ENCODE data around the gene PDE11A.

PDE11A gene

DNA sequence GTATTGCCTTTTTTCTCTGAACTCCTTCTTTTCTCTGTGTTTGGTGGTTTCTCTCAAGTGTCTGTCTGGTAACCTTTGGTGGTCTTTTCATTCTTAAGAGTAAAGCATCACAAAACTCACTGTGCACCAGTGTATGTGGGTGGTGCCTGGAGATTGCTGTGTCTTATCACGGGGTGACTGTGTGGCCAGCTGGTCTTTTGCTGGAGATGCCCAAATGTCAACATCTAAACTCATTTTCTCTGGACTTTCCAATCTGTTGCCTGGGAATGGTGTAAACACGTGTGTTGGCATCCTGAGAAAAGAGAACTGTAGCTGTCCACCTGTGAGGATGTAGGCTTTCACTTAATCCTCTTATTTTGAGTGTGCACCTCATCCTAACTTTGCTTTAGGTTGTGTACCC, 356.8 kb downstream of the PDE11A start:
- Mint-ChIP-seq H3K4me3 (no peak overlapping the region), H3K27me3 (no peaks in the 10 kb centered on the region), H3K27ac (no peak overlapping the region), H3K4me1 (no peaks in the 10 kb centered on the region), H3K9me3 (no peaks in the 10 kb centered on the region), H3K36me3 (ENCODE audit: low read depth) (no peaks in the 10 kb centered on the region)
- DNase-seq = no peak
- ATAC-seq = no peak

DNA sequence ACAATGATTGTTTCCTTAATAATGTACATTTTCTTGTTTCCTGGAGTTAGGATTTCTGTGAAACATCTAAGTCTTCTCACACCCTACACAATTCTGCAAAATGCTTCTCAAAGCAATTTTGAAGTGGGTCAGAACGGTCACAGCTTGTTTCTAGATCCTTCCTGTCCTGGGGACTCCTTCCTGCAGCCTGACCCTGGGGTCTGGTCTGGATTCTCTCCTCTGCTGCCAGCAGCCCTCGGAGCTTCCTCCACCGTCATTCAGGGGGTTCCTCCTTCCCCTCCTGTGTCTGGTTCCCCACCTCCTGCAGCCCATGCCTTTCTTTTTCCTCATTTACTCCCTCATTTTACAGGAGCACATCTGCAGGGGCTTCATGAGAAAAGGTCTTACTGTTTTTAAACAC, 357.9 kb downstream of the PDE11A start:
- Mint-ChIP-seq H3K9me3 (no peaks in the 10 kb centered on the region), H3K27ac (no peak overlapping the region), H3K4me3 (no peak overlapping the region), H3K36me3 (ENCODE audit: low read depth) (no peaks in the 10 kb centered on the region), H3K4me1 (no peaks in the 10 kb centered on the region), H3K27me3 (no peaks in the 10 kb centered on the region)
- DNase-seq (no peak), ATAC-seq (no peak)

DNA sequence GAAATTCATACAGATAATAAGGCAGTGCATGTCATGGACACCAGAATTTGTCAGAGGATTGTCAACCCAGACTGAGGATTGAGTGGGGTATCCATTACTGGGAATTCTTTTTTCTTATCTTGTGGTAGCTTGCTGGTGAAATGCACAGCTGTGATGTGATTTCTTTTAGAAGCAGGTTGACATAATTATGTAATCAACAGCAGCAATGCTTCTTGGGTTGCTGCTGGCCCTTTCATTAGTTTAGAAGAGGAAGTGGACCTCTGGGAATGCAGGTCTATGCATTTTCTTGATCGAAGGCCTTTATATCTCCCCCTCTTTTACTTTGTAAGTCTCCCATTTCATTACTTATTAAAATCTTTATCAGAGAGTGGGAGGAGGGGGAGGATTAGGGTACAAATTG, 360.1 kb downstream of the PDE11A start:
- Mint-ChIP-seq H3K27ac (no peak overlapping the region), H3K4me3 (no peak overlapping the region), H3K36me3 (ENCODE audit: low read depth) (no peaks in the 10 kb centered on the region), H3K9me3 (no peaks in the 10 kb centered on the region), H3K27me3 (no peaks in the 10 kb centered on the region), H3K4me1 (no peaks in the 10 kb centered on the region)
- ATAC-seq (no peak), DNase-seq (no peak)

DNA sequence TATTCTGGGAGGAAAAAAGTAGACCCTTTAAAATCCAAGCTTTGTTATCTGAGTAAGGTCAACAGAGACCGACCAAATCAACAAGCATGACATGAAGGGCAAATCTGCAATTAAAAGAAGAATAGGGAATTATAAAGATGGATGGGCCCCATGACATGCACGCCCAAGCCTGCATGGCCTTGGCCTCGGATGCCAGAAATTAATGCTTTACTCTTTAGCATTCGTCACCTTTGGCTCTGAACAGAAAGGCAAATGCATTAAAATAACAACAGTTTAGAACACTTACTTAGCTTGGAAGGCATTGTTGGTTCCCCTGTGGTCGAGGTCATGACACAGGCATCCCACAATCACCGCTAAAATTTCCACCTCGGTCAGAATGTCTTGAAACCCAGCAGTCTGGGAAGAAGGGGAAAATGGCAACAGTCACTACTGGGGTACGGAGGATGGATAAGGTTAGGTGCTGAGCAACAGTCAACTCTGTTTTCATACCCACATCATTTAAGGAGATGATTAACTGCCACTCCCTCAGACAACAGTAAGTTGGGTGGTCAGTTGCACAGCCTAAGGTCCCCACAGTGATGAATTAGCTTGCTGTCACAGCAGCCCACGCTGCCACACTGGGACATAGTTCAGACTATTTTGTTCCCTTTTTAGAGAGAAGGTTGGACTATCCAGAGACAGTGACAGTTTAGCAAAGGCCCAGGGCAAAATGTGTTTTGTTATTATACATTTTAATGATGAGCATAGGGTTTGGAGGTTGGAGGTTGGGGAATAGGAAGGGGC, 360.9 kb downstream of the PDE11A start:
- H3K27ac Mint-ChIP-seq = no peak overlapping the region
- H3K4me1 Mint-ChIP-seq = no peaks in the 10 kb centered on the region
- no peaks in the 10 kb centered on the region for H3K27me3 Mint-ChIP-seq
- ATAC-seq (no peak), DNase-seq (no peak)
- no peaks in the 10 kb centered on the region for H3K9me3 Mint-ChIP-seq
- H3K4me3 Mint-ChIP-seq = no peak overlapping the region
- H3K36me3 Mint-ChIP-seq (ENCODE audit: low read depth) = no peaks in the 10 kb centered on the region

DNA sequence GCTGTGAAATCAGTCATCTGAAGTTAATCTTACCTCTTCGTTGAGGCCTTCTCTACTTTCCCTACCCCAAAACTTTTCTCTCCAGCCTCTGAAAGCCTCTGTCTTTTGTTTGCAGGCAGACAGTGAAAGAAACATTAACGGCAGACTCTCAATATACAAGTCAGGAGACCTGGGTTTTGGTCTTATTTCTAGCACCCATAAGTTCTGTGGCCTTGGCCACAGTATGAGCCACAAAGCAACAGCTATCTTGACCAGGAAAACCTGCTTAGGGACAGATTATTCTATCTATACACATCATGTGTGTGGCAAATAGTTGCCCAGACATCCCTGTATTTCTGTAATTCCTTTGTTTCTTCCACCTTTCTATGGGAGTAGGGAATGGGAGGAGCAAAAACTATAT, 361.7 kb downstream of the PDE11A start:
- Mint-ChIP-seq H3K4me3 (no peak overlapping the region), H3K9me3 (no peaks in the 10 kb centered on the region), H3K36me3 (ENCODE audit: low read depth) (no peaks in the 10 kb centered on the region), H3K27me3 (peaks cover under 1% of the 10 kb centered on the region), H3K4me1 (no peaks in the 10 kb centered on the region), H3K27ac (no peak overlapping the region)
- ATAC-seq (no peak), DNase-seq (no peak)

DNA sequence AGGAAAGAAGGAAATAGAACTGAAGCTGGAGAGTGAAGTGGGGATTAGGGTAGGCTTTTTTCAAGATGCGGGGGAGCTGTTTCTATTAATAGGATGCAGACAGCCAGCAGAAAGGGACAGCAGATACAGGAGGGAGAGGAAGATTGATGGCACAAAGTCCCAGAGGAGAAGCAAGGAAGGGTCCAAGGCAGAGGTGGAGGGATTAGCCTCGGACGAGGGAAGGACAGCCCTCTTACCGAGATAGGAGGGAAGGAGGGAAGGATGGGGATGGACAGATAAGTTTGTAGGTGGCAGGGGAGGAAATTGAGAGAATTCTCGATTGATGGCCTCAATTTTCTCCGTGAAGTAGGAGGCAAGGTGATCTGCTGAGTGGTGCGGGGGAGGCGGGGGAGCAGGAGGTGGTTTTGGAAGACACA, 362.6 kb downstream of the PDE11A start:
- no peaks in the 10 kb centered on the region for H3K9me3 Mint-ChIP-seq
- DNase-seq = no peak
- H3K27ac Mint-ChIP-seq = no peak overlapping the region
- no peak overlapping the region for H3K4me3 Mint-ChIP-seq
- H3K4me1 Mint-ChIP-seq = no peaks in the 10 kb centered on the region
- ATAC-seq = no peak
- H3K27me3 Mint-ChIP-seq = peaks cover 3% of the 10 kb centered on the region
- H3K36me3 Mint-ChIP-seq (ENCODE audit: low read depth) = no peaks in the 10 kb centered on the region

DNA sequence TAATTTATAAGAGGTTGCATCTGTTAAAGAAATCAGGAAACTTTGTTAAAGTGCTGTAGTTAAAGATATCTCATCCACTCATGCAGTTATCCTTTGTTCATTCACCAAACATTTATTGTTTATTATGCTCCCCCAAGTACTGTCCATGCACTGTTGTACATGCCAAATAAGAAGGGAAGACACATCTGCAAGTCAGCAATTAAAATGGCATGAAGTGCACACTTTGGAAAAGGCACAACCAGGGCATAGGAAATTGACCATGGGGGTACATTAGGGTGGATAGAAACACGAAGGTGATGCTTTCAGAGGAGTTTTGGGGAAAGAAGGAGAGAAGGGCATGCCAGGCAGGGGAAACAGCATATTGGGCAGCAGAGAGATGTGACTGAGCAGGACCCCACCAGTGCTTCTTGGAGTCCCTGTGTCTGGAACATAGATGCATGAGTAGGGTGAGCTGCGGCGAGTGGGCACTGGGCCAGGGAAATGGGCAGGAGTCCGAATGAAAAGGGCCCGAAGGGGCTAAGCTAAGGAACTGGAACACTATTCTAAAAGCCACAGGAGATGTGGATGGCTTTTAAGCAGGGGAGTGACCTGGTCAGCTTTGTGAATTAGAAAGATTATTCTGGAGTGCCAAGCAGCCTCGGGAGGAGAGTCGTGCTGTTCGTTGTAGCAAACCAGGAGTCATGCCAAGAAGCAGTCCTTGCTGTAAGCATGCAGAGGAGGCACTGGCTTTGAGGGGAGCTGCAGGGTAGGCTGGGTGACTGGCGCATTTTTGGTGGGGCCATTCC, 363.7 kb downstream of the PDE11A start:
- peaks cover 3% of the 10 kb centered on the region for H3K27me3 Mint-ChIP-seq
- H3K9me3 Mint-ChIP-seq = no peaks in the 10 kb centered on the region
- no peak for ATAC-seq
- no peaks in the 10 kb centered on the region for H3K36me3 Mint-ChIP-seq (ENCODE audit: low read depth)
- no peak for DNase-seq
- H3K4me1 Mint-ChIP-seq = no peaks in the 10 kb centered on the region
- H3K4me3 Mint-ChIP-seq = no peak overlapping the region
- H3K27ac Mint-ChIP-seq = no peak overlapping the region

DNA sequence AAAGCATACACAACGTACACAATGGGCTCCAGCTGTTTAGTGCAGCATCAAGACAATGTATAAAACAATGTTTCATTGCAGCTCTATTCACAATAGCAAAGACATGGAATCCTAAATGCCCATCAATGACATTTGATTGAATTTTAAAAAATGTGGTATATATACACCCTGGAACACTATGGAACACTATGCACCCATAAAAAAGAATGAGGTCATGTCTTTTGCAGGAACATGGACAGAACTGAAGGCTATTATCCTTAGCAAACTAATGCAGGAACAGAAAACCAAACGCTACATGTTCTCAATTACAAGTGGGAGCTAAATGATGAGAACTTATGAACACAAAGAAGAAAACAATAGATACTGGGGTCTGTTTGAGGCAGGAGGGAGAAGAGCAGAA, 364.5 kb downstream of the PDE11A start:
- Mint-ChIP-seq H3K27me3 (peaks cover 5% of the 10 kb centered on the region), H3K36me3 (ENCODE audit: low read depth) (no peaks in the 10 kb centered on the region), H3K27ac (no peak overlapping the region), H3K9me3 (no peaks in the 10 kb centered on the region), H3K4me1 (no peaks in the 10 kb centered on the region), H3K4me3 (no peak overlapping the region)
- DNase-seq (no peak), ATAC-seq (no peak)

DNA sequence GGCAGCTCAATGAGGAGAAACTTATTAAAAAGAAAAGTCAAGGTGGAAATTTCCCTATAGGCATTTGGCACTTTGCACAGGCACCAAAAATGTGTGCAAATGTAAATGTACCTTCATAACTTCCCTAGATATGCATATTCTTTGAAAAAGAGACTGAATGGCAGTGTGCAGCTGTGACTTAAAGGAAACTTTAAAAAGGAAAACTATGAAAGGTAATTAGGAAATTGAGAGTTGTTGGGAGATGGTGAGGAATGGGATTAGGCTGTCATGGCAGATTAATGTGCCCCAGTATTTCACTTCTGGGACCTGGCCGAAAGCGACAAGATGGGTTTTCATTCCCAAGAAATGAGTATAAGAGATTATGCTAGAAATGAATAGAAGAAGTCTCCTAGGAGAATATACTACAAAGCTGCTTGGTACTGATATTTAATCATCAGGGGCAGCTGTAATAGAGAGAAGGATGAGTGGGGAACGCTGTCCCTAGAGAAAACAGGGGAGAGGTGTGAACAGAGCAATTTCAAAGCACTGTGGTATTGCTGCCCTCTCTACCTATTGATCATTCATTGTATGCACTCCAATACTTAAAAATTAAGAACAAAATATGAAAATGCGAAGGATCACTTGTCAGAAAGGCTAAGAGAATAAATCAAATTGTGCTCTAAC, 366.9 kb downstream of the PDE11A start:
- peaks cover 5% of the 10 kb centered on the region for H3K27me3 Mint-ChIP-seq
- H3K36me3 Mint-ChIP-seq (ENCODE audit: low read depth) = no peaks in the 10 kb centered on the region
- ATAC-seq = no peak
- no peak overlapping the region for H3K27ac Mint-ChIP-seq
- H3K9me3 Mint-ChIP-seq = no peaks in the 10 kb centered on the region
- no peaks in the 10 kb centered on the region for H3K4me1 Mint-ChIP-seq
- no peak for DNase-seq
- no peak overlapping the region for H3K4me3 Mint-ChIP-seq

DNA sequence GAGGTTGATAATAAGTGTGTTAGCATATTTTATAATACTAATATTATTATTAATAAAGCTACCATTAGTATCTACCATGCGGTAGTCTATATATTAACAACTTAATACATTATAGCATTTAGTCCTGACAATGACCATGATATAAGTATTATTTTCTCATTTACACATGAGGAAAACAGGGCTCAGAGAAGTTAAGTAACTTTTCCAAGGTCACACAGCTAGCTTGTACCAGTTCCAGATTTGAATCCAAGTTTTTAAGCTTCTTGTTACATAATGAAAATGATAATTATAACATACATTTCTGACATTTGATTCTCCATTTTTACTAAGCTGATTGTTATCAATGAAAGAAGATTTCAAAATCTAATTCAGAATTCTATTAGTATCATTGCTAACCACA, 369.4 kb downstream of the PDE11A start:
- Mint-ChIP-seq H3K4me3 (no peak overlapping the region), H3K36me3 (ENCODE audit: low read depth) (no peaks in the 10 kb centered on the region), H3K4me1 (no peaks in the 10 kb centered on the region), H3K27ac (no peak overlapping the region), H3K27me3 (peaks cover 5% of the 10 kb centered on the region), H3K9me3 (no peaks in the 10 kb centered on the region)
- DNase-seq = no peak
- no peak for ATAC-seq

DNA sequence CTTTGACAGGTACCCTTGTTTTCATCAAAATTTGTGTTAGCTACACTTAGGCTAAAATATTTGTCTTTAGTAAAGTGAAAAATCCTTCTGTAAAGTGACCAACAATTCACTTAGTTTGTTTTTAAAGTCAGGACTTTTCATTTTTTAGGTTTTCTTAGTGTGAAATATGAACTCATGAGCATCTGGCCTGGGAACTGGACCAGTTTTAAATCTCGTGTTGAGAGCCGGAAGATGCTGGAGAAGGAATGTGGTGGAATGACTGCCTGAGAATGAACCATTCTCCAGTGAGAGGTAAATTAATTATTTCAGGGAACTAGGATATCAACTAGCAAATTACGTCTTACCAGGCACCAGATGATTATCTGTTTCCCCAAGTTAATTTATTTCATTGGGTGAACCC, 374.3 kb downstream of the PDE11A start:
- Mint-ChIP-seq H3K4me3 (no peak overlapping the region), H3K27me3 (no peaks in the 10 kb centered on the region), H3K9me3 (no peaks in the 10 kb centered on the region), H3K27ac (no peak overlapping the region), H3K4me1 (no peaks in the 10 kb centered on the region), H3K36me3 (ENCODE audit: low read depth) (no peaks in the 10 kb centered on the region)
- no peak for DNase-seq
- ATAC-seq = no peak

DNA sequence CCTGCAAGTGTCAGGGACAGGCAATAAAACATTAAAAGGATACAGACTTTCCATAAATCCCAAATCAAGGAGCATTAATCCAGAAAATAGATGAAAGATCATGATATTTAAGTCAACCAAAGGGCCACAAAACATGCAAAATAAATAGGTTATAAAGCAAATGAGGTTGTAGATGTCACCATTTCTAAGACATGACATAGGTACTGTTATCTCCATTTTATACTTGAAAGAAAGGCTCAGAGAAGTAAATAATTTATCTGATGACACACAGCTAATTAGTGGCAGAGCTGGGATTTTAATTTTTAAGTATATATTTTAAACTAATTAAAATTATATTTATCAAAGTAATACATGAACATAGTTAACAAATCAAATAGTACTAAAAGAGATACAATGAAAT, 378.2 kb downstream of the PDE11A start:
- no peaks in the 10 kb centered on the region for H3K4me1 Mint-ChIP-seq
- H3K9me3 Mint-ChIP-seq = no peaks in the 10 kb centered on the region
- H3K27me3 Mint-ChIP-seq = no peaks in the 10 kb centered on the region
- no peak for DNase-seq
- no peaks in the 10 kb centered on the region for H3K36me3 Mint-ChIP-seq (ENCODE audit: low read depth)
- H3K4me3 Mint-ChIP-seq = no peak overlapping the region
- H3K27ac Mint-ChIP-seq = no peak overlapping the region
- ATAC-seq = no peak

DNA sequence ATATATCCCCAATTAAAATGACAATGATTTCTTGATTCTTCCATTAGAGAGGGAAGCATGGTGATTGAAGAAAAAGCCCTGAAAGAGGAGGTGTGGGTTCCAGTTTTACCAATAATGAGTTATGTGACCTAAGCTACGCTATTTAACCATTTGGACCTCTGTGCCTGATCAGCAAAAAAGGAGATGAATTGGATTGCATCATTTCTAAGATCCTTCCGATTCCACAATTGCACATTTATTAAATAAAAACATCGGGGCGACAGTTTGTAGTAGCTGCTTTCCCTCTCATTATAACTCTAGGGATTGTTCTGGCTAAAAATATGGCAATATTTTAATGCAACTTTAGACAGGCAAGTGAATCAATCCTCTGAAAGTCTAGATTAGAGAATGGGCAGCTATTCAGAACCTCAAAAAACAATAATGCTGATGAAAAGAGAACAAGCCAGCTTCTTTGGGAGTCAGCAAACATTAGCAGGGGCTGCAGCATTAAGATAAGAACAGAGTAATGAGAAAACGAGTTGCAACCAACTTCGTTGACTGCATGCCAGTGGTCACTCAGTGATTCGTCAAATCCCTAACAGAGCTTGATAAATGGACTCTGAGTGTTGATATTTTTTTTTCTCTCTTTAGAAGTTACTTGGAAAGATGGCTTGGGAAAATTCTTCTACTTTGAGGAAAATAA, 378.8 kb downstream of the PDE11A start:
- no peaks in the 10 kb centered on the region for H3K9me3 Mint-ChIP-seq
- ATAC-seq = no peak
- H3K4me1 Mint-ChIP-seq = no peaks in the 10 kb centered on the region
- no peak overlapping the region for H3K27ac Mint-ChIP-seq
- no peaks in the 10 kb centered on the region for H3K36me3 Mint-ChIP-seq (ENCODE audit: low read depth)
- no peak overlapping the region for H3K4me3 Mint-ChIP-seq
- H3K27me3 Mint-ChIP-seq = no peaks in the 10 kb centered on the region
- no peak for DNase-seq

DNA sequence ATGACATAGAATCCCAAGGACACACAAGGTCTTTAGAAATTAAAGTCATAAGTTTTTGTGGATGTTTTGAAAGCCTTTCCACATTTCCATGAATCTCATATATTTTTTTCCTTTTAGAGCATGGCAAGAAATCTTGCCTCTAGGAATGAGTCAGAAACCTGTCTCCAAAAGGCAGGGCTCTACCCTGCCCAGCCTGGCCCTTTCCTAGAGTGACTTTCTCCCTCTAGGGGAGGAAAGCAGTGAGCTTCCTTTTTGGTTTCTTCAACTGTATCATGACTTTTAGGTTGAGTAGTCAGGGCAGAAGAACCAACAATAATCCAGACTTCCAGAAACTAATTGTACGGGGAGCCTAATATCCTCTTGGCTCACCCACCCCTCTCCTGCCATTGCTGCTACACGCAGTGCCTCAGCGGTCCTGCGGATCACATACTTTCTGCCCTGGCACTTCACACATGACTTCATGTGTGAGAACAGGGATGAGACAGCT, 379.8 kb downstream of the PDE11A start:
- H3K27me3 Mint-ChIP-seq = no peaks in the 10 kb centered on the region
- no peak overlapping the region for H3K27ac Mint-ChIP-seq
- no peak for ATAC-seq
- DNase-seq = no peak
- H3K9me3 Mint-ChIP-seq = no peaks in the 10 kb centered on the region
- no peak overlapping the region for H3K4me3 Mint-ChIP-seq
- H3K4me1 Mint-ChIP-seq = no peaks in the 10 kb centered on the region
- H3K36me3 Mint-ChIP-seq (ENCODE audit: low read depth) = no peaks in the 10 kb centered on the region

Data from activated naive CD8-positive, alpha-beta T cell treated with anti-CD3 and anti-CD28 coated beads, Interleukin-2, amount 50 U/mL, for 24 hours (primary cell).